Activated naive CD8-positive, alpha-beta T cell treated with anti-CD3 and anti-CD28 coated beads, Interleukin-2, amount 50 U/mL, for 24 hours (primary cell): Measurements from ENCODE around the gene ZNF283.
"Not testable (repeated sequence)": the region's sequence is repeated elsewhere in the genome, so short reads cannot be mapped to it uniquely, and the experiment has no call there.

Experiments
- ATAC-seq: fragments of 150-1000 bp; cut with Tn5 transposase; one replicate; pipeline ENCODE4 v1.10.0; 2021
- DNase-seq: peaks from one replicate; pipeline ENCODE4 v3.0.0; 2021
- H3K27ac Mint-ChIP-seq: one replicate; pipeline ENCODE4 v1.8.0; 2021; ENCODE audit warnings: mild to moderate bottlenecking, mixed read lengths
- H3K27me3 Mint-ChIP-seq: one replicate; pipeline ENCODE4 v1.8.0; 2021; ENCODE audit warnings: mixed read lengths
- H3K36me3 Mint-ChIP-seq: one replicate; pipeline ENCODE4 v1.8.0; 2021; ENCODE audit warnings: low read depth, mixed read lengths
- H3K4me1 Mint-ChIP-seq: one replicate; pipeline ENCODE4 v1.8.0; 2021; ENCODE audit warnings: mixed read lengths
- H3K4me3 Mint-ChIP-seq: one replicate; pipeline ENCODE4 v1.8.0; 2021; ENCODE audit warnings: mild to moderate bottlenecking, moderate library complexity, mixed read lengths
- H3K9me3 Mint-ChIP-seq: one replicate; pipeline ENCODE4 v1.8.0; 2021; ENCODE audit warnings: mixed read lengths

ZNF283 gene

DNA sequence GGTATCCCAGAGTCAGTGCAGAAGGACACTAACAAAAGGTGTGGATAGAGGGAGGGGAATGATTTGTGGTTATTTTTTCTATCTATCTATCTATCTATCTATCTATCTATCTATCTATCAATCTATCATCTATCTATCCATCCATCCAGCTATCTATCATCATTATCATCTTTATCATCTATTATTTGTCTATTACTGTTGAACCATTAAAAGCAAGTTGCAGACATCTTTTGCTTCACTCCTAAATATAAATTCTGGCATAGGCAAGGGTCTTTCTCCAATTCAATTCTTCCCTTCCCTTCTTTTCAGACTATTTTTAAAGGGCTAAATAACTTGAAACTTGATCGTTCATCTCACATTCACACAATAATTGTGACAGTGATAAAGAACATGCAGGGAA lies 14.9 kb upstream of the ZNF283 start:
- H3K27me3 Mint-ChIP-seq, result peaks cover 14% of the 10 kb centered on the region
- no peaks in the 10 kb centered on the region for H3K9me3 Mint-ChIP-seq
- no peak overlapping the region for H3K4me3 Mint-ChIP-seq
- H3K27ac Mint-ChIP-seq, result no peak overlapping the region
- no peak for ATAC-seq
- H3K4me1 Mint-ChIP-seq, result no peaks in the 10 kb centered on the region
- no peaks in the 10 kb centered on the region for H3K36me3 Mint-ChIP-seq
- no peak for DNase-seq

DNA sequence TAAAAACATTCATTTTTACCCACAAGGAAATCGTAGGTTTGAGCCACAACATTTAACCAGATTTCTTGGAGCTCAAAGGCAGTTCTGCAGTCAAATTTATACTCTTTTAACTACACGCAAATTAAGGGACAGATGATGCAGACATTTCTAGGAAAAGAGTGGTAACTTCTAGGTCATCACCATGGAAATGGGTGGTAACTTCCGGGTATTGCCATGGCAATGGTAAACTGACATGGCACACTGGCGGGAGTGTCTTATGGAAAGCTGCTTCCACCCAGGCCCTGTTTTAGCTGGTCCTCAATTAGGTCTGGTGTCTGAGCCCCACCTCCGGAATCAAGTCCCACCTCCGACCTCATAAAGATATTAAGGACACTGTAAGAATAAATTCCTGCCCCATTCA lies 14.4 kb upstream of the ZNF283 start:
- Mint-ChIP-seq H3K4me1 (no peaks in the 10 kb centered on the region), H3K9me3 (no peaks in the 10 kb centered on the region), H3K36me3 (no peaks in the 10 kb centered on the region), H3K27me3 (peaks cover 14% of the 10 kb centered on the region), H3K27ac (no peak overlapping the region), H3K4me3 (no peak overlapping the region)
- no peak for DNase-seq
- no peak for ATAC-seq

DNA sequence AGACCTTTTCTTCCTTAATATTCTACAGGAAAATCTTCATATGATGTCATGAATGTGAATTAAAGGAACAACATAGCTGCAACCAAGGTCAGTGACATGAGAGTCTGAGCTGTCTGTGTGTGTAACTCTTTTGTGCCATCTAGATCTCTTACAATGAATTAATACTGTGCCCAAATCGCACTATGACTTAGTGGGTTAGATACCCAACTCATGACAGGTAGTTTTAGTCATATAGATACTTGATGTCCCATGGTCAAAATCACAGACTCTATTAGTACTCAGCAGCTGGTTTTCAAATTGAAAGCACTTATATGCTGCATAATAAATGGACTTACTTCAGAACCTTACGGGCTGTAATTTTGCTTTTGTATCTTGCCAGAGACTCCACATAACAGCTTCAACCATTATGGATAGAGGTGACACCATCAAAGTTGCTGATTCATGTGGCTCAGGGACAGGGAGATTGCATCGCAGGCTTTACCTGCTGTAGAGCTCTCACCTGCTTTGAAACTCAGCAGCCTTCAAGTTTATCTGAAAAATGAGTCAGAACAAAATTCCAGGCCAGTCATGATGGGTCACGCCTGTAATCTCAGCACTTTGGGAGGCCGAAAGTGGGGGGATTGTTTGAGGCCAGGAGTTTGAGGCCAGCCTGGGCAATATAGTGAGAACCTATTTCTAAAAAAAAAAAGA lies 12.3 kb upstream of the ZNF283 start:
- ATAC-seq (no peak), DNase-seq (no peak)
- Mint-ChIP-seq H3K27ac (no peak overlapping the region), H3K36me3 (no peaks in the 10 kb centered on the region), H3K4me3 (no peak overlapping the region), H3K4me1 (no peaks in the 10 kb centered on the region), H3K9me3 (no peaks in the 10 kb centered on the region), H3K27me3 (peaks cover 17% of the 10 kb centered on the region)

DNA sequence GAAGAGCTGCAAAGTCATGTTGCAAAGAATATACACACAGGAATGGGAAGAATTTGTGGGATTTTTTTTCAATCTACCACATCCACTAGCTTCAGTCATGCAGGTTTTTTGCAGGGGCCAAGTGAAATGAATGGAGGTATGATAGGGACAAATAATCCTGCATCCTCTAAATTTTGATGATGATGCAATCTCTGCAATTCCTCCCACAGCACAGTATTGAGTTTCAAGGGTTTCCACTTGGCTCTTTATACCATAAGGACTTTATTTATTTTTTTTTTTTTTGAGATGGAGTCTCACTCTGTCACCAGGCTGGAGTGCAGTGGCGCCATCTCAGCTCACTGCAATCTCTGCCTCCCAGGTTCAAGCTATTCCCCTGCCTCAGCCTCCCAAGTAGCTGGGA lies 9.7 kb upstream of the ZNF283 start:
- H3K27me3 Mint-ChIP-seq, result peaks cover 30% of the 10 kb centered on the region
- H3K4me1 Mint-ChIP-seq, H3K27ac Mint-ChIP-seq, H3K36me3 Mint-ChIP-seq, DNase-seq, H3K9me3 Mint-ChIP-seq, ATAC-seq, H3K4me3 Mint-ChIP-seq: not testable (repeated sequence)

DNA sequence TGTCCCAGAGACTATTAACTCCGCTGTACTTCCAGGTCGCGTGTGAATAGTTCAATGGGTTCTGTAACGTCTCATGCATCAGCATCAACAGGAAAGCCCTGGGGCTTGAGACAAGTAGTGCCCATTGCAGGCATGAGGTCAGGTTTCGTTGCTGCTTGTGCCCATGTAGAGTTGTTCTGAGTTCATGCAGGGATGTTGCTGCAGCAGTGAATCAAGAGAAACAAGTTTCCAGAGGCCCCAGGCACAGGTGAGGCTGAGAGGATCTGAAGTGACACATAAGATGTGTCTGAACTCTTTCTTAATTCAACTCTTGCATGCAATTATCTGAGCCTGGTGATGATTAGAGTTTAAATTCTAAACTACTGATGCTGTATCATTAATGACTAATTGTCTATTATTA lies 8.6 kb upstream of the ZNF283 start:
- H3K27me3 Mint-ChIP-seq, result peaks cover 35% of the 10 kb centered on the region
- peaks cover 8% of the 10 kb centered on the region for H3K36me3 Mint-ChIP-seq
- ATAC-seq (no peak), DNase-seq (no peak)
- no peak overlapping the region for H3K4me3 Mint-ChIP-seq
- peaks cover 6% of the 10 kb centered on the region for H3K9me3 Mint-ChIP-seq
- peaks cover 9% of the 10 kb centered on the region for H3K4me1 Mint-ChIP-seq
- no peak overlapping the region for H3K27ac Mint-ChIP-seq

DNA sequence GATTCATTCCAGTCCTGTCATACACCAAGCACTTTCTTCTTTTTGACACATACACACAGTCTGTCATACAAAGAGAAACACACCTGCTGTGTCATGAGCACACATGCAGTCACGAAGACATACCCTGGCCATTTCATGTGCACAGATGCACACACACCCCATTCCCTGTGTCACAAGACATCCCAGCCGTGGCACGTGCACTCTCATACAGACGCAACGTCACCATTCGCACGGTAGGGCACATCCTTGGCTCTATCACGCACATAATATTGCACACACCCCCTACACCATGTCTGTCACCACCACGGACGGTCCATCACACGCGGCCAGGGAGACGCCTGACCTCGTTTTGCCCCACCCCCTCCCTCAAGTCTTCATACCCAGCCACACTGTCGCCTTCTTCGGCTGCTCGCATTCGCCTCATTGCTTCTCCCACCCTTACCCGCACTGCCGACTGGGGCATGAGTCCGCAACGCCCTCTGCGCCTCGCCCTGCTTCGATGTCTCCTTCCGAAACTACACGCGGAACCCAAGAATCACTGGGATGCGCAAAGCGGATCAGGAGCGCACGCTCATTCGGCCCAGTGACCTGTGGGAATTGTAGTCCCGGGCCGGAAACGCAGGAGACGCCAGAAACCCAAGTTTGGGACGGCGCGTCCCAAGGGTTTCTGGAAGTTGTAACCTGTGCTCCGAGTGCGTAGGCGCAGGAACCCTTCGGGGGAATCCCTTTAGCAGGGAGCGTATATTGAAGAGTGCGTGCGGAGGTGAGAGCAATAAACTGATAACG lies 6.8 kb upstream of the ZNF283 start:
- Mint-ChIP-seq H3K4me1 (peaks cover 9% of the 10 kb centered on the region), H3K27ac (no peak overlapping the region), H3K36me3 (peaks cover 8% of the 10 kb centered on the region), H3K27me3 (peaks cover 36% of the 10 kb centered on the region), H3K9me3 (peaks cover 10% of the 10 kb centered on the region), H3K4me3 (peak overlapping the region; percentile 77)
- DNase-seq (peak; percentile 23), ATAC-seq (peak; percentile 40)

DNA sequence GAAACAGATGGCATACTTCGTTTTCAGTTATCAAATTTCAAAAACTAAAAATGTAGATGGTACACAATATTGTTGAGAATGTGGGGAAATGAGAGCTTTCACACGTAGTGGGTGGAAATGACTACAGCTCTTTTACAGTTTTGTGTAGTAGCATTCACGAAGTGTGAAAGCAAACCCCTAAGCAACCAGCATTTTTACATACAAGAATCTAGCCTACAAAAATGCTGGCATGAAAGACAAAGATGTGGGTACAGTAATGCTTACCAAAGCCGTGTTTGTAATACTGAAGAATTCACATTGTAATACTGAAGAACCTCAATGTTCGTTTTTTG lies 6.3 kb upstream of the ZNF283 start:
- H3K27ac Mint-ChIP-seq, result no peak overlapping the region
- H3K36me3 Mint-ChIP-seq, result peaks cover 8% of the 10 kb centered on the region
- H3K9me3 Mint-ChIP-seq, result peaks cover 15% of the 10 kb centered on the region
- H3K4me3 Mint-ChIP-seq, result peak overlapping the region; percentile 77
- no peak for DNase-seq
- no peak for ATAC-seq
- peaks cover 10% of the 10 kb centered on the region for H3K4me1 Mint-ChIP-seq
- H3K27me3 Mint-ChIP-seq, result peaks cover 36% of the 10 kb centered on the region

DNA sequence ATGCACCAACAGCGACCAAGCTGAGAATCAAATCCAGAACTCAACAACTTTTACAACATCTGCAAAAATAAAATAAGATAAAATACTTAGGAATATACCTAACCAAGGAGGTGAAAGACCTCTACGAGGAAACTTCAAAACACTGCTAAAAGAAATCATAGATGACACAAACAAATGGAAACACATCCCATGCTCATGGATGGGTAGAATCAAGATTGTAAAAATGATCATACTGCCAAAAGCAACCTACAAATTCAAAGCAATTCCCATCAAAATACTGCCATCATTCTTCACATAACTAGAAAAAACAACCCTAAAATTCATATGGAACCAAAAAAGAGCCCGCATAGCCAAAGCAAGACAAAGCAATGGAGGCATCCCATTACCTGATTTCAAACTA lies 3.3 kb upstream of the ZNF283 start:
- not testable (repeated sequence) for H3K4me3 Mint-ChIP-seq, ATAC-seq, DNase-seq, H3K27ac Mint-ChIP-seq
- Mint-ChIP-seq H3K4me1 (peaks cover 34% of the 10 kb centered on the region), H3K27me3 (peaks cover 36% of the 10 kb centered on the region), H3K36me3 (peaks cover 16% of the 10 kb centered on the region), H3K9me3 (peaks cover 26% of the 10 kb centered on the region)

DNA sequence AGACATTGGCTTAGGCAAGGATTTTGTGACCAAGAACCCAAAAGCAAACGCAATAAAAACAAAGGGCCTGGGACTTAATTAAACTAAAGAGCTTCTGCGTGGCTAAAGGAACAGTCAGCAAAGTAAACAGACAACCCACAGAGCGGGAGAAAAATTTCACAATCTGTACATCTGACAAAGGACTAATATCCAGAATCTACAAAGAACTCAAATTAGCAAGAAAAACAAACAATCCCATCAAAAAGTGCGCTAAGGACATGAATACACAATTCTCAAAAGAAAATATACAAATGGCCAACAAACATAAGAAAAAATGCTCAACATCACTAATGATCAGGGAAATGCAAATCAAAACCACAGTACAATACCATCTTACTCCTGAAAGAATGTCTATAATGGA lies 2.5 kb upstream of the ZNF283 start:
- H3K4me1 Mint-ChIP-seq, result peaks cover 34% of the 10 kb centered on the region
- not testable (repeated sequence) for H3K4me3 Mint-ChIP-seq

DNA sequence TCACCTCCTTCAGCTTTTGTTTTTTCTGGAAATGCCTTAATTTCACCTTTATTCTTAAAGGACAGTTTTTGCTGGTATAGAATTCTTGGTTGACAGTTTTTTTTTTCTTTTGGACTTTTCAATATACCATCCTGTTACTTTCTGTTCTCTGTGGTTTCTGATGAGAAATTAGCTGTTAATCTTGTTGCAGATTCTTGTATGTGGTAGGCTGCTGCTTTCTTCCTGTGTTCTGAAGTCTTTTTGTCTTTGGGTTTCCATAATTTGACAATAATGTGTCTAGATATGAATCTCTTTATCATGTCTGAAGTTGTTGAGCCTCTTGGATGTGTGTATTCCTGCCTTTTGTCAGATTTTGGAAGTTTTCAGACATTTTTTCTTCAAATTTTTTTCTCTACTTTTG lies 12.0 kb downstream of the ZNF283 start:
- Mint-ChIP-seq H3K9me3 (peaks cover 65% of the 10 kb centered on the region), H3K4me3 (no peak overlapping the region)
- no peak for ATAC-seq

More for the DNA sequence above, 2.5 kb upstream of the ZNF283 start:
- not testable (repeated sequence) for ATAC-seq, DNase-seq, H3K27ac Mint-ChIP-seq
- Mint-ChIP-seq H3K27me3 (peaks cover 31% of the 10 kb centered on the region), H3K9me3 (peaks cover 26% of the 10 kb centered on the region), H3K36me3 (peaks cover 21% of the 10 kb centered on the region)

DNA sequence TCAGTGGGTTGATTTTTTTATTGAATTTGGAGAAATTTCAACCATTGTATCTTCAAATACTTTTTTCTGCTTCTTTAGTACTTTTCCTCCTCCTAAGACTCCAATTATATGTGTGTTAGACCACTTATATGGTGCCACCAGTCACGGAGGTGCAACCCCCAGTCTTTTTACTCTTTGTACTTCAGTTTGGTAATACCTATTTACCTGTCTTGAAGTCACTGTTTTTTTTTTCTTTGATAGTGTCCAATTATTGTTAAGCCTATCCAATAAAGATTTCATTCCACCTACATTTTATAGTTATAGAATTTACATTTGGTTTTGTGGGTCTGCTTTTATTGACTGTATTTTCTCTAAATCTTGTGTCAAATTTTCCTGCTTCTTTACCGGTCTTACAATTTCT lies 14.9 kb downstream of the ZNF283 start:
- ATAC-seq (no peak), DNase-seq (no peak)
- H3K4me3 Mint-ChIP-seq, result no peak overlapping the region
- H3K36me3 Mint-ChIP-seq, result peaks cover 93% of the 10 kb centered on the region
- no peaks in the 10 kb centered on the region for H3K4me1 Mint-ChIP-seq
- H3K27me3 Mint-ChIP-seq, result no peaks in the 10 kb centered on the region
- peaks cover 69% of the 10 kb centered on the region for H3K9me3 Mint-ChIP-seq
- H3K27ac Mint-ChIP-seq, result no peak overlapping the region

More for the DNA sequence above, 12.0 kb downstream of the ZNF283 start:
- Mint-ChIP-seq H3K4me1 (no peaks in the 10 kb centered on the region), H3K27ac (no peak overlapping the region), H3K27me3 (no peaks in the 10 kb centered on the region), H3K36me3 (peaks cover 91% of the 10 kb centered on the region)
- DNase-seq, result no peak

DNA sequence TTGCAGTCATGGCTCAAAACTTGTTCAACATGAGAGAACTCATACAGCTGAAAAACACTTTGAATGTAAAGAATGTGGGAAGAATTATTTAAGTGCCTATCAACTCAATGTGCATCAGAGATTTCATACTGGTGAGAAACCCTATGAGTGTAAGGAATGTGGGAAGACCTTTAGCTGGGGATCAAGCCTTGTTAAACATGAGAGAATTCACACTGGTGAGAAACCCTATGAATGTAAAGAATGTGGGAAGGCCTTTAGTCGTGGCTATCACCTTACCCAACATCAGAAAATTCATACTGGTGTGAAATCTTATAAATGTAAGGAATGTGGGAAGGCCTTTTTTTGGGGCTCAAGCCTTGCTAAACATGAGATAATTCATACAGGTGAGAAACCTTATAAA lies 20.1 kb downstream of the ZNF283 start:
- Mint-ChIP-seq H3K27ac (no peak overlapping the region), H3K36me3 (peaks cover 86% of the 10 kb centered on the region)
- no peak for ATAC-seq

DNA sequence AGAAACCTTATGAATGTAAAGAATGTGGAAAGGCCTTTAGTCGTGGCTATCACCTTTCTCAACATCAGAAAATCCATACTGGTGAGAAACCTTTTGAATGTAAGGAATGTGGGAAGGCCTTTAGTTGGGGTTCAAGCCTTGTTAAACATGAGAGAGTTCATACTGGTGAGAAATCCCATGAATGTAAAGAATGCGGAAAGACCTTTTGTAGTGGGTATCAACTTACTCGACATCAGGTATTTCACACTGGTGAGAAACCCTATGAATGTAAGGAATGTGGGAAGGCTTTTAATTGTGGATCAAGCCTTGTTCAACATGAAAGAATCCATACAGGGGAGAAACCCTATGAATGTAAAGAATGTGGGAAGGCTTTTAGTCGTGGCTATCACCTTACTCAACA lies 20.8 kb downstream of the ZNF283 start:
- ATAC-seq, result no peak
- peaks cover 72% of the 10 kb centered on the region for H3K9me3 Mint-ChIP-seq
- H3K4me3 Mint-ChIP-seq, result no peak overlapping the region
- peaks cover 85% of the 10 kb centered on the region for H3K36me3 Mint-ChIP-seq
- no peak for DNase-seq
- H3K4me1 Mint-ChIP-seq, result no peaks in the 10 kb centered on the region
- no peaks in the 10 kb centered on the region for H3K27me3 Mint-ChIP-seq
- H3K27ac Mint-ChIP-seq, result no peak overlapping the region

More for the DNA sequence above, 20.1 kb downstream of the ZNF283 start:
- no peak for DNase-seq
- peaks cover 71% of the 10 kb centered on the region for H3K9me3 Mint-ChIP-seq
- H3K4me3 Mint-ChIP-seq, result no peak overlapping the region
- no peaks in the 10 kb centered on the region for H3K4me1 Mint-ChIP-seq
- no peaks in the 10 kb centered on the region for H3K27me3 Mint-ChIP-seq

DNA sequence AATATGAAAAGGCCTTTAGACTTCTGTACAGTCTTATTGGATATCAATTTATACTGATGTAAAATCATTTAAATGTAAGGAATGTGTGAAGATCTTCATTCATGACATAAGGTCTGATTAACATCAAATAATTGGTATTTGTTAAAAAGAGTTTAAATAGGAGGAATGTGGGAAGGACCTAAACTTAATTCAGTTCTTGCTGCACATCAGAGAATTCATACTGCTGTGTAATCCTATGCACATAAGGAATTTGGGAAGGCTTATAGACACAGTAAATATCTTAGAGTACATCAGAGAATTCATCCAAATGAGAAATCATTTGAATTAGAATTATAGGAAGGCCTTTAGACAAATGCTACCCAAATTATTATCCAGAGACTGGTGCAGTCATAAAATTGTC lies 21.7 kb downstream of the ZNF283 start:
- no peaks in the 10 kb centered on the region for H3K4me1 Mint-ChIP-seq
- peaks cover 72% of the 10 kb centered on the region for H3K9me3 Mint-ChIP-seq
- peaks cover 77% of the 10 kb centered on the region for H3K36me3 Mint-ChIP-seq
- no peaks in the 10 kb centered on the region for H3K27me3 Mint-ChIP-seq
- no peak overlapping the region for H3K4me3 Mint-ChIP-seq
- no peak for ATAC-seq
- no peak overlapping the region for H3K27ac Mint-ChIP-seq
- DNase-seq, result no peak

DNA sequence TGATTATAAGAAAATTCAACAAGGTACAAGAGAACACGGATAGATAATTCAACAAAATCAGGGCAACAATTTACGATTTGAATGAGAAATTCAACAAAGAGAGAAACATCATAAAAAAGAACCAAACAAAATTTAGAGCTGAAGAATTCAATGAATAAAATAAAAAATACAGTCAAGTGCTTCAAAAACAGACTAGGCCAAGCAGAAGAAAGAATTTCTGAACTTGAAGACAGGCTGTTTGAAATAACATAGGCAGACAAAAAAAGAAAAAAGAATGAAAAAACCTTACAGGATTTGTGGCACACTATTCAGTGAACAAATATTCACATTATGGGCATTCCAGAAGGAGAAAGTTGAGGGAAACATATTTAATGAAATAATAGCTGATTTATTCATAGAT lies 31.1 kb downstream of the ZNF283 start:
- no peak overlapping the region for H3K27ac Mint-ChIP-seq
- H3K9me3 Mint-ChIP-seq, result peaks cover 60% of the 10 kb centered on the region
- peaks cover 20% of the 10 kb centered on the region for H3K36me3 Mint-ChIP-seq
- DNase-seq (no peak), ATAC-seq (no peak)
- no peaks in the 10 kb centered on the region for H3K4me1 Mint-ChIP-seq
- no peak overlapping the region for H3K4me3 Mint-ChIP-seq
- no peaks in the 10 kb centered on the region for H3K27me3 Mint-ChIP-seq
